ENCODE results near the gene SSB. TPM values are rescaled to one million over a fixed set of nuclear protein-coding genes. Genes with fewer than 3 reads are reported as not detected.

Gene SSB
- total and polyA plus RNA-seq, 8 donors = 61.9 to 176 (median 154) TPM

- DNase-seq = peak; percentile 92 to 98 (median 96)
- H3K4me1 ChIP-seq = peaks cover 8 to 44% of the 10 kb centered on the region in 2 donors
- no peaks in the 10 kb centered on the region for H3K27me3 ChIP-seq
- no peaks in the 10 kb centered on the region for H3K9me3 ChIP-seq
- intact Hi-C loops (cut with DNase I) = loop anchor here in 1 of 2 donors (5.0 kb wide), 1 partner anchor 100 kb away; no protein-coding TSS in a partner anchor
- H3K4me3 ChIP-seq = peak within 1 kb of the TSS; percentile 71 to 88
- ATAC-seq = peak; percentile 85
- peak within 1 kb of the TSS; percentile 90 to 91 for H3K27ac ChIP-seq
- H3K36me3 ChIP-seq = no peaks in the 10 kb centered on the region
- TF ChIP-seq CTCF (IDR thresholded peaks at IDR 0.05) = no peak
Observed at GRCh38 chr2:169827272-169828140, 28.8 kb downstream of the SSB start, which contains the start of gene UBR3. Gene UBR3, plus strand, starts transcription at chr2:169827454. Its CDS starts 54 bp downstream, at chr2:169827508.

- Histone ChIP-seq H3K9me3 (no peaks in the 10 kb centered on the region), H3K36me3 (no peaks in the 10 kb centered on the region), H3K27ac (peak overlapping the region; percentile 90 to 91), H3K27me3 (no peaks in the 10 kb centered on the region), H3K4me3 (peak overlapping the region; percentile 71 to 88), H3K4me1 (peaks cover 5 to 38% of the 10 kb centered on the region in 2 donors)
- intact Hi-C loops (cut with DNase I) = loop anchor here in 1 of 2 donors (5.0 kb wide), 1 partner anchor 99 kb away; no protein-coding TSS in a partner anchor
- ATAC-seq = peak; percentile 68
- peak in 3 of 4 donors; percentile 31 to 51 (median 41) for DNase-seq
- no peak for TF ChIP-seq CTCF (IDR thresholded peaks at IDR 0.05)
Observed at GRCh38 chr2:169828141-169828811, 29.6 kb downstream of the SSB start.

- Histone ChIP-seq H3K4me3 (no peak overlapping the region), H3K36me3 (no peaks in the 10 kb centered on the region), H3K27me3 (no peaks in the 10 kb centered on the region), H3K27ac (no peak overlapping the region), H3K9me3 (no peaks in the 10 kb centered on the region), H3K4me1 (peaks cover 0 to 15% of the 10 kb centered on the region in 2 donors)
- no peak for DNase-seq
- no peak for TF ChIP-seq CTCF (IDR thresholded peaks at IDR 0.05)
- no peak for ATAC-seq
- intact Hi-C loops (cut with DNase I) = no loop called here
Observed at GRCh38 chr2:169834401-169834800, 35.7 kb downstream of the SSB start.

- no peak overlapping the region for H3K4me3 ChIP-seq
- intact Hi-C loops (cut with DNase I) = no loop called here
- TF ChIP-seq CTCF (IDR thresholded peaks at IDR 0.05) = no peak
- no peaks in the 10 kb centered on the region for H3K27me3 ChIP-seq
- no peak overlapping the region for H3K27ac ChIP-seq
- DNase-seq (no peak), ATAC-seq (no peak)
- no peaks in the 10 kb centered on the region for H3K9me3 ChIP-seq
- H3K36me3 ChIP-seq = peaks cover 0 to 9% of the 10 kb centered on the region in 2 donors
- H3K4me1 ChIP-seq = peaks cover 0 to 16% of the 10 kb centered on the region in 2 donors
Observed at GRCh38 chr2:169838743-169839489, 40.2 kb downstream of the SSB start.

All from left lung (tissue), 10 donors.